ENCODE measurements around the gene ITGAX.

The ITGAX gene

DNA sequence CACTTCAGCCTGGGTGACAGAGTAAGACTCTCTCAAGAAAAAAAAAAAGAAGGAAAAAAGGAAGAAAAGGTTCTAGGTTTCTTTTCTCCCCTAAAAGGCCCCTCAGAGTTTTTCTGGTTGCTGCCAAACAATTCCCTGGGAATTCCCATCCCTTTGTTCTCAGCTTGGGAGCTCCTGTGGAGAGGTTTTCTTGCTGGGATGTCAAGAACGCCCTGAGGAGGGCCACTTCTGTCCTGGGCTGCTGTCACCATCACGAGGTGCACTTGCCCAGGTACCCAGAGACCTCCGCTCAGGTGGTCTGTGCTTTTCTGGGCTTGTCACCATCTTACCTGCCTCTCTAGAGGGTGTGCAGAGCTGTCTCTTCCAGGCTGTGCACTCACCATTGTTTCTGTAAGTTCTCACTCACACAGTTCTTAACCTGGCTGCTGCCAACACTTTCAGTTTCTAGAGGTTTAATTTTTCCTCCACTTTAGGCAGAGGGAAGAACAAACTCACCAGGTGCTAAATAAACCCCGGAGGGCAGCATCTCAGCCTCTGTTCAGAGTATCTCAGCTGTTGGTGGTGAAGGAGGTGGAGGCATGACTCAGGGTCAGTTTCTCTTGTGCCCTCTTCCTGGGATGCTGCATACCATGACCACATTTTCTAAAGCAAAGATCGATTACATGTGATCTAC, 75.5 kb downstream of the ITGAX start:
- DNase-seq: no peak

All from hypothalamus (tissue), 51 donors.